GM19193 (cell line): Measurements from ENCODE around the gene PPP1R16B.
A peak's percentile ranks its signal among the peaks of the same experiment; 100 is the strongest.

Source experiments
- POLR2A ChIP-seq: IDR thresholded peaks from 4 replicates; pipeline ENCODE4 v1.6.1; 2011; ENCODE audit not compliant: insufficient read depth, insufficient read length; ENCODE audit errors: extremely low read depth

Gene PPP1R16B

GRCh38 chr20:38806855-38807655 is 1.6 kb downstream of the PPP1R16B start:
- TF ChIP-seq POLR2A: peak; percentile 52

GRCh38 chr20:38809942-38810341 is 4.4 kb downstream of the PPP1R16B start:
- no peak for TF ChIP-seq POLR2A

- no peak for TF ChIP-seq POLR2A
Measured at GRCh38 chr20:38810926-38811630, 5.6 kb downstream of the PPP1R16B start.

GRCh38 chr20:38811769-38812168 is 6.3 kb downstream of the PPP1R16B start:
- no peak for TF ChIP-seq POLR2A

- TF ChIP-seq POLR2A: no peak
Measured at GRCh38 chr20:38812182-38812581, 6.7 kb downstream of the PPP1R16B start.

- no peak for TF ChIP-seq POLR2A
Measured at GRCh38 chr20:38812709-38813573, 7.4 kb downstream of the PPP1R16B start.

GRCh38 chr20:38815446-38815845 is 9.9 kb downstream of the PPP1R16B start:
- TF ChIP-seq POLR2A: no peak

GRCh38 chr20:38818113-38819065 is 12.9 kb downstream of the PPP1R16B start:
- TF ChIP-seq POLR2A: no peak

GRCh38 chr20:38825571-38825900 is 20.0 kb downstream of the PPP1R16B start:
- no peak for TF ChIP-seq POLR2A

- no peak for TF ChIP-seq POLR2A
Measured at GRCh38 chr20:38825901-38826625, 20.6 kb downstream of the PPP1R16B start.

- no peak for TF ChIP-seq POLR2A
Measured at GRCh38 chr20:38827770-38828281, 22.3 kb downstream of the PPP1R16B start.

- no peak for TF ChIP-seq POLR2A
Measured at GRCh38 chr20:38828514-38829295, 23.2 kb downstream of the PPP1R16B start.
